Measurements from ENCODE around the gene VAT1L. TPM values are rescaled to one million over a fixed set of nuclear protein-coding genes. Genes with fewer than 3 reads are reported as not detected.

The VAT1L gene
- total RNA-seq, 1 donor from 2014 or later = 0.32 TPM

DNA sequence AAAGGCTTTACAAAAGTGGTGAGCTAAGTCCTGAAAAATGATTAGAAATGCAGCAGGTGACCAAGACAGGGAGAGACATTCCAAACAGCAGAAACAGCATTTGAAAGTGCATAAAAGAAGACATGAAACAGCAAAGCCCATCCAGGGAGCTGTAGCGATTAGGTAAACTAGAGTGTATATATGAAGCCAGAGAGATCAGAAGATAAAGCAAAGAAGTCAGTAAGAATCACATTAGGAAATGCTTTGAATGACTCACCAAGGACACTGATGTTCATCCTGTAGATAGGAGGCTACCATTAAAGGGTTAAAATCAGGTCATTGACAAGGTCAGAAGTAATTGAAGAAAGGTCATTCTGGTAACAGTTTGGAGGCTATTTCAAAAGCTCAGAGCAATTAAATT, 27.6 kb upstream of the VAT1L start:
- intact Hi-C loops (cut with DNase I) = no loop called here
- DNase-seq (no peak), ATAC-seq (no peak)
- Histone ChIP-seq H3K9me3 (no peaks in the 10 kb centered on the region), H3K4me3 (no peak overlapping the region), H3K36me3 (no peaks in the 10 kb centered on the region), H3K4me1 (no peaks in the 10 kb centered on the region), H3K27me3 (no peaks in the 10 kb centered on the region), H3K27ac (peak overlapping the region; percentile 17)
- TF ChIP-seq, protein P1, sequence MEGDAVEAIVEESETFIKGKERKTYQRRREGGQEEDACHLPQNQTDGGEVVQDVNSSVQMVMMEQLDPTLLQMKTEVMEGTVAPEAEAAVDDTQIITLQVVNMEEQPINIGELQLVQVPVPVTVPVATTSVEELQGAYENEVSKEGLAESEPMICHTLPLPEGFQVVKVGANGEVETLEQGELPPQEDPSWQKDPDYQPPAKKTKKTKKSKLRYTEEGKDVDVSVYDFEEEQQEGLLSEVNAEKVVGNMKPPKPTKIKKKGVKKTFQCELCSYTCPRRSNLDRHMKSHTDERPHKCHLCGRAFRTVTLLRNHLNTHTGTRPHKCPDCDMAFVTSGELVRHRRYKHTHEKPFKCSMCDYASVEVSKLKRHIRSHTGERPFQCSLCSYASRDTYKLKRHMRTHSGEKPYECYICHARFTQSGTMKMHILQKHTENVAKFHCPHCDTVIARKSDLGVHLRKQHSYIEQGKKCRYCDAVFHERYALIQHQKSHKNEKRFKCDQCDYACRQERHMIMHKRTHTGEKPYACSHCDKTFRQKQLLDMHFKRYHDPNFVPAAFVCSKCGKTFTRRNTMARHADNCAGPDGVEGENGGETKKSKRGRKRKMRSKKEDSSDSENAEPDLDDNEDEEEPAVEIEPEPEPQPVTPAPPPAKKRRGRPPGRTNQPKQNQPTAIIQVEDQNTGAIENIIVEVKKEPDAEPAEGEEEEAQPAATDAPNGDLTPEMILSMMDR (IDR thresholded peaks at IDR 0.05) = no peak

DNA sequence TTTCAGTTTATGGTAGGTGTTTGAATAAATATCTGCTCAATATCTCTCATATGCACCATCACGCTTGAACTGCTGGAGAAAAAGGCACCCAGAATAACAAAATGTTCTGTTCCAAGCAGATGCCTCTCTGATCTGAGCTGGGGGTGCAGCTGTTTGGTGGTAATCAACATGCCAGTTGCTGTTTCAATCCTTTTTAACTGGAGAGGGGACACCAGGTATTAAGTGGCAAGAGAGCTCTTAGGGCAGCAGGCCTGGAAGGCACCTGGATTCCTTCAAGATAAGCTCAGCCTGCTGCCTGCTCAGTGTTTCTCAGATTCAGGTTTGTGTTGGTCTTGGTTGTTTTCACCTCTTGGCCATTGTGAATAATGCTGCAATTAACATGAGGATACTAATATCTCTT, 27.2 kb upstream of the VAT1L start:
- ATAC-seq = peak; percentile 77
- intact Hi-C loops (cut with DNase I) = no loop called here

DNA sequence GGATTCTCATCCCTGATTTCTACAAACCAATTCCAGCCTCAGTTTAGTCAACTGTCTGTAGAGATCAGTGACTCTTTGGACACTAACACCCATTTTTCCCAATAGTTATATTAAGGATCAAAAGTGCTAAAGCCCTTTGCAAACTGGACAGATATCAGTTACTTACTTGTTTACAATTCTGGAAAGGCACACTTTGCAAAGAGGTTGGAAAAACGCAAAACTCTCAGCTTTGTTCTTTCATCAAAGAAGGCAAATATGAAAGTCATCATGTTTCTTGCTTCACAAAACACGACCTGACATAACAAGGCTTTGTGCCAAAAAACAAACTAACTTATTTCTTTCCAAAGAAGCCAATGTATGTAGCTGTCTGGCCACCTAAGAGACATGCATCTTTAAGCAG, 26.1 kb upstream of the VAT1L start:
- ATAC-seq = no peak
- Histone ChIP-seq H3K4me3 (no peak overlapping the region), H3K9me3 (no peaks in the 10 kb centered on the region), H3K27me3 (no peaks in the 10 kb centered on the region), H3K36me3 (no peaks in the 10 kb centered on the region), H3K27ac (no peak overlapping the region), H3K4me1 (no peaks in the 10 kb centered on the region)
- intact Hi-C loops (cut with DNase I) = no loop called here
- no peak for DNase-seq
- TF ChIP-seq, protein P1 (IDR thresholded peaks at IDR 0.05) = no peak

More for the DNA sequence above, 27.2 kb upstream of the VAT1L start:
- TF ChIP-seq, protein P1 (IDR thresholded peaks at IDR 0.05) = no peak
- DNase-seq = no peak
- Histone ChIP-seq H3K27ac (no peak overlapping the region), H3K9me3 (no peaks in the 10 kb centered on the region), H3K4me3 (no peak overlapping the region), H3K27me3 (no peaks in the 10 kb centered on the region), H3K4me1 (no peaks in the 10 kb centered on the region), H3K36me3 (no peaks in the 10 kb centered on the region)

DNA sequence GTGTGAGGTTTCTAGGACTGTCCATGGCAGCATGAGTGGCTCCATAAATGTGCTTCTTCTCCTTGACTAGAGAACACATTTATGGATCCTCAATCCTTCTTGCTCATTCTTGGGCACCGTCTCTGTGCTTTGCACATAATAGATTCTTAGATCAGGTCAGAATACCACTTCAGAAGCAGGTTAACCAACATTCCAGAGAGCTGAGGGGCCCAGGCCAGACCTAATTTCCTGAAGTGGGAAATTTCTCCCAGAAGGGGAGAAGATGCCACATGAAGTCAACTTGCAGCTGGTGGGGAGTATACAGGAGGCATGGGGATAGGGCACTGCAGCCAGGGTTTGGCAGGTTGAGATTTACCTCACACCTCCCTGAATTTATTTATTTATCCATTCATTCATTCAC, 24.4 kb upstream of the VAT1L start:
- H3K4me1 ChIP-seq = no peaks in the 10 kb centered on the region
- H3K36me3 ChIP-seq = no peaks in the 10 kb centered on the region
- no peak for DNase-seq
- H3K9me3 ChIP-seq = no peaks in the 10 kb centered on the region
- no peaks in the 10 kb centered on the region for H3K27me3 ChIP-seq
- intact Hi-C loops (cut with DNase I) = no loop called here
- no peak overlapping the region for H3K4me3 ChIP-seq
- H3K27ac ChIP-seq = peak overlapping the region; percentile 37
- TF ChIP-seq, protein P1 (IDR thresholded peaks at IDR 0.05) = no peak
- ATAC-seq = peak; percentile 70

DNA sequence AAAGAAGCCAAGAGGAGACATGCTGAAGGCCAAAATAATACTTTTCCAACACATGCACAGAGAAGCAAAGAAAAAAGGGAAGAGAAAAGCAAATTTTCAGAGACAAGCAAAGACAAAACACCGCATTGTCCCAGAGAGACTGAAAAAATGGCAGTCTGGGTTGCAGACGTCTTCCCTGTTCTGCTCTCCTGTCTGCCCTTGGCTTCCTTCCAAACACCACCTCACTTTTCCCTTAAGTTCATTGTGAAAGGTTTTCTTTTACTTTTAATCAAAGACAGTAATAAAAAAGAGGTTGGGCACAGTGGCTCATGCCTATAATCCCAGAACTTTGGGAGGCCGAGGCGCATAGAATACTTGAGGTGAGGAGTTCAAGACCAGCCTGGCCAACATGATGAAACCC, 21.2 kb upstream of the VAT1L start:
- Histone ChIP-seq H3K4me3 (no peak overlapping the region), H3K27me3 (no peaks in the 10 kb centered on the region), H3K36me3 (no peaks in the 10 kb centered on the region), H3K9me3 (no peaks in the 10 kb centered on the region), H3K4me1 (no peaks in the 10 kb centered on the region), H3K27ac (no peak overlapping the region)
- DNase-seq (no peak), ATAC-seq (no peak)
- TF ChIP-seq, protein P1 (IDR thresholded peaks at IDR 0.05) = no peak
- intact Hi-C loops (cut with DNase I) = no loop called here

DNA sequence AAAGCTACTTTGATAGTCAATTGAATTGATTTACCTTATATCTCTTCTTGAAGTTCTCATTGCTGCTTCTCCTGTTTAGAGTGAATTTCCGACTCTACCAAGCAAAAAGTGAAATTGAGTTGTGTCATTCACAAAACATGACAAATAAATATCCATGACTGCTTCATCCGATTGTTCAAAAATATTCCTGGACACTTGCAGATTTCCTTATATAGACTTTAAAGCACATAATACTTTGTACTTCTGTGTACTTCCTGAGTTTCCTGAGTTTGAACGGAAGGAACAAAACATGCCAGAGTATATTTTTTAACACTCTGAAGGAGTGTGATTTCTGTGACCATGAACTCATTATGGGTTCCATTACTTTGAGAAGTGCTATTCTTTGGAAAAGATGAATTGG, 20.5 kb upstream of the VAT1L start:
- TF ChIP-seq, protein P1 (IDR thresholded peaks at IDR 0.05) = no peak
- no peak for ATAC-seq
- H3K27ac ChIP-seq = no peak overlapping the region
- no peak overlapping the region for H3K4me3 ChIP-seq
- intact Hi-C loops (cut with DNase I) = no loop called here
- H3K27me3 ChIP-seq = no peaks in the 10 kb centered on the region
- DNase-seq = no peak
- H3K9me3 ChIP-seq = no peaks in the 10 kb centered on the region
- H3K4me1 ChIP-seq = no peaks in the 10 kb centered on the region
- no peaks in the 10 kb centered on the region for H3K36me3 ChIP-seq
